Activated T-helper 17 cell treated with anti-CD3 and anti-CD28 coated beads, Interleukin-2, amount 50 U/mL, for 72 hours (primary cell): ENCODE measurements around the gene FYN. TPM values are rescaled to one million over a fixed set of nuclear protein-coding genes. Genes with fewer than 3 reads are reported as not detected.
"Not testable (repeated sequence)": the region's sequence is repeated elsewhere in the genome, so short reads cannot be mapped to it uniquely, and the experiment has no call there.

Experiments
- ATAC-seq: fragments of 150-1000 bp; cut with Tn5 transposase; replicated peaks from 2 replicates; pipeline ENCODE4 v1.10.0; 2021; ENCODE audit warnings: mild to moderate bottlenecking, moderate library complexity
- H3K27ac Mint-ChIP-seq: one replicate; pipeline ENCODE4 v1.8.0; 2022; ENCODE audit warnings: mixed read lengths
- H3K27me3 Mint-ChIP-seq: one replicate; pipeline ENCODE4 v1.8.0; 2022; ENCODE audit warnings: mixed read lengths
- H3K36me3 Mint-ChIP-seq: one replicate; pipeline ENCODE4 v1.8.0; 2022; ENCODE audit warnings: low read depth, mild to moderate bottlenecking, mixed read lengths
- H3K4me1 Mint-ChIP-seq: one replicate; pipeline ENCODE4 v1.8.0; 2022; ENCODE audit warnings: mixed read lengths
- H3K4me3 Mint-ChIP-seq: one replicate; pipeline ENCODE4 v1.8.0; 2022; ENCODE audit warnings: mild to moderate bottlenecking, mixed read lengths
- H3K9me3 Mint-ChIP-seq: one replicate; pipeline ENCODE4 v1.8.0; 2022; ENCODE audit warnings: mixed read lengths
- total RNA-seq, 2 donors: library from RNA; stranded (reverse); gene quantifications; one replicate each; pipeline ENCODE4 v1.2.3, GENCODE V29; 2022

The FYN gene
- total RNA-seq, 2 donors from 2014 or later: 139 to 326 TPM

DNA sequence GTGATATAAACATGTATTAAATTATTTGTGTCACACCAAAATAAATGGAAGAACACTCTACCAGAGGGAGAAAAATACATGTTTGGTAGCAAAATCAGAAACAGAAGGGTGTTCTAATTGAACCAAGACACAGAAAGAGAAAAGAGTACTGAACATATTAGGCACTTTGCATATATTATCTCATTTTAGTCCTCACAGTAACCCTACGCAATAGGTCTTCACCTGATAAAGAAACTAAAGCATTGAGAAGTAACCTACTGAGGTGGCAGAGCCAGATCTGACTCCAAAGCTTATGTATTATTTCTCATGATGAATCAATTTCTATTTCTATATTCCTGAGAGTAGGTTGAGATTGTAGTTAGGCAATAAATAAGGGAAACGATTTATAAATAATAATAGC is 77.7 kb downstream of the FYN start:
- Mint-ChIP-seq H3K27ac (peak overlapping the region; percentile 97), H3K9me3 (no peaks in the 10 kb centered on the region), H3K4me3 (peak overlapping the region; percentile 87), H3K36me3 (peaks cover 84% of the 10 kb centered on the region), H3K4me1 (peaks cover 83% of the 10 kb centered on the region), H3K27me3 (no peaks in the 10 kb centered on the region)
- peak; percentile 46 for ATAC-seq

DNA sequence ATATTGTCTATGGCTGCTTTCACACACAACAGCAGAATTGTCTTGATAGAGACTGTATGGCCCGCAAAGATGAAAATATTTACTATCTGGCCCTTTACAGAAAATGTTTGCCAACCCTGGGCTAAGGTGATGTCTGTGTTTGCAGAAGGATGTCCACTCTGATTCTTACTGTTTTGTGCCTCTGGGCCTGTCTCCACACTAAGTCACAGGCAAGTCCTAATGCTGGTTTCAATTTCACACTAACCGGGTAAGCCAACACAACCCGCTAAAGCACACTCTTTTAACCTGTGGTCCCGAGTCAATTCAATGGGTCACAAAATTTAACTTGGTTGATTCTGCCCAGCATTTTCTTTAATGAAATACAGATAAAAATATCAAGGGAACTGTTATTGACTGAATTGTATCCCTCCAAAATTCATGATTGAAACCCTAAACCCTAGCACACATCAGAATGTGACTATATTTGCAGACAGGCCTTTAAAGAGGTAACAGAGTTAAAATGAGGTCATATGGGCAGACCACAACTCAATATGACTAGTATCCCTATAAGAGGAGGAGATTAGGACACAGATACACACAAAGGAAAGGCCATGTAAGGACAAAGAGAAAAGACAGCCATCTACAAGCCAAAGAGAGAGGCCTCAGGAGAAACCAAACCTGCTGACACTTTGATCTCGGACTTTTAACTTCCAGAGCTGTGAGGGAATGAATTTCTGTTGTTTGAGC is 78.4 kb downstream of the FYN start:
- peak; percentile 82 for ATAC-seq
- H3K9me3 Mint-ChIP-seq: no peaks in the 10 kb centered on the region
- H3K27me3 Mint-ChIP-seq: no peaks in the 10 kb centered on the region
- H3K4me1 Mint-ChIP-seq: peaks cover 82% of the 10 kb centered on the region
- H3K27ac Mint-ChIP-seq: peak overlapping the region; percentile 97
- peaks cover 82% of the 10 kb centered on the region for H3K36me3 Mint-ChIP-seq
- H3K4me3 Mint-ChIP-seq: peak overlapping the region; percentile 87

GRCh38 chr6:111794300-111794699 is 79.0 kb downstream of the FYN start:
- peaks cover 76% of the 10 kb centered on the region for H3K36me3 Mint-ChIP-seq
- no peaks in the 10 kb centered on the region for H3K9me3 Mint-ChIP-seq
- H3K4me3 Mint-ChIP-seq: peak overlapping the region; percentile 87
- H3K27ac Mint-ChIP-seq: peak overlapping the region; percentile 97
- no peaks in the 10 kb centered on the region for H3K27me3 Mint-ChIP-seq
- ATAC-seq: no peak
- H3K4me1 Mint-ChIP-seq: peaks cover 76% of the 10 kb centered on the region

- Mint-ChIP-seq H3K9me3 (no peaks in the 10 kb centered on the region), H3K27me3 (no peaks in the 10 kb centered on the region), H3K36me3 (peaks cover 70% of the 10 kb centered on the region), H3K4me3 (peak overlapping the region; percentile 87), H3K4me1 (peaks cover 72% of the 10 kb centered on the region), H3K27ac (peak overlapping the region; percentile 97)
- peak; percentile 43 for ATAC-seq
Measured at GRCh38 chr6:111793711-111794111, 79.5 kb downstream of the FYN start.

DNA sequence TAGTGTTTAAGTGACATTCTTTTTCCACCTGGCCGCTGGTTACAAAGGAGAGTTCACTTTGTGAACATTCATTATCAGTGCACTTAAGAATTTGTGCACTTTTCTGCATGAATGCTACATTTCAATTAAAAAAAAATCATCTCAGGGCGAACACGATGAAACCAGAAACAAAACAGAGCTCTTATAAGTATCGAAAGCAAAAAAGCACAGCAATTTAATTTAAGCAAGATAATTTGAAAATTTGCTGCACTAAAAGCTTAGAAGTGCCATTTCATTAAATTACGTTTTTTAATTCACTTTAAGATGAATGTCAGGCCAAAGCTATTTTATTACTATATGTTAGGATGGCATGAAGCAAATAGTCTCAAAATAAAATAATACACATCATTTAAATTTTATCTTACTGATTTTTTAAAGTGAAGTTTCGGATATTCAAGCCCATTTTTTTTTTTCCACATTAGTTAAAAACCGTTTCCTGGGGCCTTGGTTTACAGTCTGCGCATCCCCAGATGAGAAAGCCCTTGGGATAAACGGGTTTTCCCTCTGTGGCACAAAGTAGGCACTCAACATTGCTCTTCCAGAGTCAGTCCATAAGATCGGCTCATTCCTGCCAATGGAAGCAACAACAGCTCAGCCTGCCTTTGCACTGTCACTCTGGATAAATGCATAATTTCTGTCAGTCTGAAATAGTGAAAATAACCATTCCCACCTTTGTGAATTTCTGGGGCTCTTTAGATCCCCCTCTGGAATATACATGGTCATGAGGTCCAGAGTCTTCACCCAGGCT is 80.1 kb downstream of the FYN start:
- Mint-ChIP-seq H3K4me1 (peaks cover 67% of the 10 kb centered on the region), H3K27ac (peak overlapping the region; percentile 97), H3K27me3 (no peaks in the 10 kb centered on the region), H3K36me3 (peaks cover 64% of the 10 kb centered on the region), H3K4me3 (peak overlapping the region; percentile 87), H3K9me3 (no peaks in the 10 kb centered on the region)
- ATAC-seq: no peak

DNA sequence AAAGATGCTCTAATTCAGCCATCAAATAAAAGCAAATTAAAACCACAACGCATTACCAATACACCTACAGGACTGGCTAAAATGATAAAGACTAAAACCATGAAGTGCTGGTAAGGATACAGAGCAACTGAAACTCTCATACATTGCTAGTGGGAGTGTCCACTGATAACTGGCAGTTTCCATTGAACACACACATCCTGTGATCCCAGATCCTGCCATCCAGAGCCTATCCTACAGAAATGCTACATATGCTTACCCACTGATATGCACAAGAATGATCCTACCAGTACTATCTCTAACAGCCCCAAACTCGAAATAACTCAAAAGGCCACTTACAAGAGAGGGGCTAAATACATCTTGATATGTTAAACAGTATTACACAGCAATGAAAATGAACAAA is 81.0 kb downstream of the FYN start:
- no peaks in the 10 kb centered on the region for H3K9me3 Mint-ChIP-seq

GRCh38 chr6:111791415-111791814 is 81.8 kb downstream of the FYN start:
- Mint-ChIP-seq H3K4me3 (peak overlapping the region; percentile 87), H3K9me3 (no peaks in the 10 kb centered on the region), H3K27me3 (no peaks in the 10 kb centered on the region), H3K36me3 (peaks cover 55% of the 10 kb centered on the region), H3K4me1 (peaks cover 58% of the 10 kb centered on the region), H3K27ac (peak overlapping the region; percentile 97)
- no peak for ATAC-seq

More for the DNA sequence above, 81.0 kb downstream of the FYN start:
- H3K4me3 Mint-ChIP-seq: peak overlapping the region; percentile 87
- H3K27me3 Mint-ChIP-seq: no peaks in the 10 kb centered on the region
- ATAC-seq: peak; percentile 14
- peaks cover 66% of the 10 kb centered on the region for H3K4me1 Mint-ChIP-seq
- H3K27ac Mint-ChIP-seq: peak overlapping the region; percentile 97
- H3K36me3 Mint-ChIP-seq: peaks cover 63% of the 10 kb centered on the region

- Mint-ChIP-seq H3K4me1 (peaks cover 54% of the 10 kb centered on the region), H3K27me3 (no peaks in the 10 kb centered on the region), H3K27ac (no peak overlapping the region), H3K36me3 (peaks cover 52% of the 10 kb centered on the region), H3K4me3 (no peak overlapping the region), H3K9me3 (no peaks in the 10 kb centered on the region)
- ATAC-seq: no peak
Measured at GRCh38 chr6:111789598-111789997, 83.7 kb downstream of the FYN start.

DNA sequence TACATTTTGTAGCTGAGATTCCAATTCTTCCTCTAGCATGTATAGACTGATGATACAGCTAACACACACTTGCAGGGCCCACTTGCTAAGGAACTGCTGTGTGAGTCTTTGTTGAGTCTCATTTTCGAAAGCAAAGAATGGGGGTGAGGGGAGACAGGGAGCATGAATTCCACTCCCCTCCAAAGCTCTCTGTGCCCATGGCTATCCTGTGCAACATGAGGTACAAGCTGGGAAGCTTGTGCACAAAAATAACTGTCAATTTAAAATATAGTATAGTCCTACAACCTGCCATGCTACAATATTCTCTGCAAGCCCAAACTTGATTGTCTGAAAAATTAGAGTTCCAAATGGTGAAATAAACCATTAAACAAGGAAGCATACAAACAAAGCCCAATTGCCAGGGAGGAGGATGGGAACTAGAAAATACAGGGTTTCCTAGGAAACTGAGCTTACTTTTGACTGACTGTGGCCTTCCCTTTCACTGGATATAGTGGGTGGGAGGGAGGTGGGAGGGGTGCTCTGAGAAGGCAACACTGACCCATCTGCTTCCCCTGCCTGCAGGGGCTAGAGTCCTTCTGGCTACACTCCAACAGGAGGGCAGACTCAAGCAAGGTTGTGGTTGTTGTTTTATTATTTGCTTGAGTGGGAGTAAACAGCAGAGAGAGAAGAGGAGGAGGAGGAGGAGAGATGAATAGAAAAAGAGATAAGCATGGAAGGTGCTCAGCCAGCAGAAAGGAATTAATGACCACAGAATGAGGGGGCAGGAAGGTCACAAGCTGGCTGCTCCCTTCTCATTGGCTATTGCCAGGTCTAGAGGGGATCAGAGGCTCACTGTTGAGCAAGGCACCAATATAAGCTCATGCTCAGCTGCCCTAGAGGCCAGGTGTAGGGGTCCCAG is 84.6 kb downstream of the FYN start:
- Mint-ChIP-seq H3K4me1 (peaks cover 52% of the 10 kb centered on the region), H3K27ac (no peak overlapping the region), H3K4me3 (no peak overlapping the region), H3K9me3 (no peaks in the 10 kb centered on the region), H3K36me3 (peaks cover 51% of the 10 kb centered on the region), H3K27me3 (no peaks in the 10 kb centered on the region)
- no peak for ATAC-seq

DNA sequence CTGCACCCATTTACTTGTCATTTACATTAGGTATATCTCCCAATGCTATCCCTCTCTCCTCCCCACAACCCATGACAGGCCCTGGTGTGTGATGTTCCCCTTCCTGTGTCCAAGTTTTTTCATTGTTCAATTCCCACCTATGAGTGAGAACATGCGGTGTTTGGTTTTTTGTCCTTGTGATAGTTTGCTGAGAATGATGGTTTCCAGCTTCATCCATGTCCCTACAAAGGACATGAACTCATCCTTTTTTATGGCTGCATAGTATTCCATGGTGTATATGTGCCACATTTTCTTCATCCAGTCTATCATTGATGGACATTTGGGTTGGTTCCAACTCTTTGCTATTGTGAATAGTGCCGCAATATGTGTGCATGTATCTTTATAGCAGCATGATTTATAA is 87.1 kb downstream of the FYN start:
- ATAC-seq, H3K9me3 Mint-ChIP-seq, H3K27me3 Mint-ChIP-seq: not testable (repeated sequence)

GRCh38 chr6:111784433-111784832 is 88.8 kb downstream of the FYN start:
- no peaks in the 10 kb centered on the region for H3K9me3 Mint-ChIP-seq
- peak overlapping the region; percentile 47 for H3K27ac Mint-ChIP-seq
- peaks cover 51% of the 10 kb centered on the region for H3K4me1 Mint-ChIP-seq
- ATAC-seq: no peak
- peaks cover 52% of the 10 kb centered on the region for H3K36me3 Mint-ChIP-seq
- H3K4me3 Mint-ChIP-seq: peak overlapping the region; percentile 12
- no peaks in the 10 kb centered on the region for H3K27me3 Mint-ChIP-seq

More for the DNA sequence above, 87.1 kb downstream of the FYN start:
- not testable (repeated sequence) for H3K27ac Mint-ChIP-seq, H3K4me3 Mint-ChIP-seq
- peaks cover 44% of the 10 kb centered on the region for H3K4me1 Mint-ChIP-seq
- peaks cover 46% of the 10 kb centered on the region for H3K36me3 Mint-ChIP-seq

DNA sequence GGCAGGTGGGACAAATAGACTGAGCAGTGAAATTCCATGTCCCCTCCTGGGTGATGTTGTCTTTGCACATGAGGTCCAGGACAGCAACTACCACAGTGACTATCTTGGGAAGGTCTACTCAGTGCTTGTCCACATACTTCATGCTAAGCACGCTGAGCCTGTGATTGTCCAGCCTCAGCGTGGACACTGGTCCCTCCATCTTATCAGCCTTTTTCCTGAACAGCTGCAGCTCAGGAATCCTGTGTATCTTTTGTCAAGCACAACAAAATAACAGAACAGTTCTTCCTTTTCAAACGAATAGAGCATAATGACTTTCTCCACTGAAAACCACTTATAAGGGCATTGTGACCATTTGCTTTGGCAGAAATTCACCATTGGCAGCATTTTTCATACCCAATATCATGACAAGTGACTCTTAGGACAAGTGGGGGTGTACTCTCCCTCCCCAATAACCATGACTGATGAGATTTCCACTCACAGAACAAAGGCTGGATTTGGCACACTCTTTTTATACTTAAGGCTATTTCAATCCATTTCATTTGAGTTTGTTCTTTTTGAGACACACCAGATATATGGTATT is 90.3 kb downstream of the FYN start:
- H3K27me3 Mint-ChIP-seq: no peaks in the 10 kb centered on the region
- peak overlapping the region; percentile 25 for H3K4me3 Mint-ChIP-seq
- ATAC-seq: no peak
- H3K27ac Mint-ChIP-seq: peak overlapping the region; percentile 36
- no peaks in the 10 kb centered on the region for H3K9me3 Mint-ChIP-seq
- H3K4me1 Mint-ChIP-seq: peaks cover 63% of the 10 kb centered on the region
- H3K36me3 Mint-ChIP-seq: peaks cover 67% of the 10 kb centered on the region

DNA sequence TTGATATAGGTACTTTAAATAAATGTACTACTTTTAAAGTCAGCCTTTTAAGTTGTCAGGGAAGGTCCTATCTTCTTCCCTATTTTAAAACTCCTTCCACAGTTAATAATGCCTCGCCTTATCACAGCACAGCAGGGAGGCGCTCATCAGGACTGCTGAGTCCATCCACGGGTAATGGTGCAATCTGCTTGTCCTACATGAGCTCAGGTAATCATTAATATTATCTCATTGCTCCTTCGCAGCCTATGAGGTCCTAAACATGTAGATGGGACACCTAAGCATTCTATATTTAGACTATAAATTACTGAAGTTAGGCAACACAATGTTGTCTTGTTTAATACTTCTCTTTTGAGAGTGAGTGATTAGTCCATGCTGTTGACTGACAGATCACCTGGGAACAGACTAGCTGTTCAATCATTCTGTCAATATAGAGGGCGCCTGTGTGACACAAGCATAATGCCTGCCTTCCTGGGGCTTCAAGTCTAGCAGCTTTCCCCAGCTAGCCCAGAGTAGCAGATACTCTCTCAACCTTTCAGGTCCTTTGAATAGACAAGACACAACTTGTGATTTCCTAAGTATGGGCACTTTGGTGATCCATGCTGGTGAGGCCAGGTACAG is 91.0 kb downstream of the FYN start:
- peaks cover 70% of the 10 kb centered on the region for H3K4me1 Mint-ChIP-seq
- H3K4me3 Mint-ChIP-seq: peak overlapping the region; percentile 25
- H3K27me3 Mint-ChIP-seq: no peaks in the 10 kb centered on the region
- peaks cover 74% of the 10 kb centered on the region for H3K36me3 Mint-ChIP-seq
- no peaks in the 10 kb centered on the region for H3K9me3 Mint-ChIP-seq
- ATAC-seq: no peak
- peak overlapping the region; percentile 36 for H3K27ac Mint-ChIP-seq
